Measurements from ENCODE around the gene ARTN.

The ARTN gene

GRCh38 chr1:43973981-43974442, 40.4 kb downstream of the ARTN start:
- no peak for FAIRE-seq

GRCh38 chr1:43974443-43975248, 41.0 kb downstream of the ARTN start, which contains the start of gene ATP6V0B:
ATP6V0B (plus strand) TSS chr1:43974960; CDS start chr1:43975041, 81 bp downstream.
- peak; percentile 89 for FAIRE-seq

- no peak for FAIRE-seq
These were observed 41.8 kb downstream of the ARTN start for GRCh38 chr1:43975249-43975961.

GRCh38 chr1:43976045-43976444, 42.4 kb downstream of the ARTN start:
- FAIRE-seq = no peak

- no peak for FAIRE-seq
These were observed 43.3 kb downstream of the ARTN start for GRCh38 chr1:43976890-43977289.

- FAIRE-seq = no peak
These were observed 44.0 kb downstream of the ARTN start for GRCh38 chr1:43977376-43978263.

- no peak for FAIRE-seq
These were observed 44.6 kb downstream of the ARTN start for GRCh38 chr1:43978264-43978550.

- no peak for FAIRE-seq
These were observed 45.1 kb downstream of the ARTN start, which contains the start of gene B4GALT2 for GRCh38 chr1:43978551-43979260. B4GALT2 (plus strand) TSS chr1:43979210; CDS start chr1:43981161, 1,951 bp downstream.

- no peak for FAIRE-seq
These were observed 45.6 kb downstream of the ARTN start for GRCh38 chr1:43979261-43979527.

- FAIRE-seq = no peak
These were observed 46.1 kb downstream of the ARTN start for GRCh38 chr1:43979528-43980254.

GRCh38 chr1:43980255-43981134, 46.9 kb downstream of the ARTN start:
- FAIRE-seq = no peak

- FAIRE-seq = no peak
These were observed 47.5 kb downstream of the ARTN start for GRCh38 chr1:43981135-43981491.

GRCh38 chr1:43981636-43982035, 48.0 kb downstream of the ARTN start:
- FAIRE-seq = no peak

- no peak for FAIRE-seq
These were observed 48.6 kb downstream of the ARTN start for GRCh38 chr1:43982241-43982640.

GRCh38 chr1:43982808-43983207, 49.2 kb downstream of the ARTN start:
- no peak for FAIRE-seq

- FAIRE-seq = no peak
These were observed 49.8 kb downstream of the ARTN start for GRCh38 chr1:43983253-43983899.

GRCh38 chr1:43984855-43985254, 51.3 kb downstream of the ARTN start:
- FAIRE-seq = no peak

GRCh38 chr1:43985984-43986595, 52.5 kb downstream of the ARTN start:
- FAIRE-seq = no peak

- peak; percentile 45 for FAIRE-seq
These were observed 53.1 kb downstream of the ARTN start for GRCh38 chr1:43986712-43987111.
